Fibroblast of skin of left quadriceps (primary cell): ENCODE measurements around the gene TOR1AIP1.
"Not testable (repeated sequence)": the region's sequence is repeated elsewhere in the genome, so short reads cannot be mapped to it uniquely, and the experiment has no call there.

Experiments used
- DNase-seq, 2 experiments: peaks; one replicate each; pipeline ENCODE4 v3.0.0-alpha.2; 2013; ENCODE audit warnings: low read depth in 2 of 2

The TOR1AIP1 gene

GRCh38 chr1:179937668-179938254, 55.7 kb downstream of the TOR1AIP1 start:
- no peak for DNase-seq

- DNase-seq: no peak
These were observed 56.7 kb downstream of the TOR1AIP1 start for GRCh38 chr1:179938752-179939151.

GRCh38 chr1:179939941-179940340, 57.9 kb downstream of the TOR1AIP1 start:
- DNase-seq: no peak

- no peak for DNase-seq
These were observed 59.4 kb downstream of the TOR1AIP1 start for GRCh38 chr1:179941454-179941853.

GRCh38 chr1:179950651-179951050, 68.6 kb downstream of the TOR1AIP1 start:
- no peak for DNase-seq

GRCh38 chr1:179951383-179952144, 69.5 kb downstream of the TOR1AIP1 start:
- no peak for DNase-seq

- no peak for DNase-seq
These were observed 70.1 kb downstream of the TOR1AIP1 start for GRCh38 chr1:179952186-179952585.

- peak; percentile 14 to 22 for DNase-seq
These were observed 71.9 kb downstream of the TOR1AIP1 start for GRCh38 chr1:179953974-179954492.

- peak; percentile 99 for DNase-seq
These were observed 72.6 kb downstream of the TOR1AIP1 start, which contains the start of gene CEP350 for GRCh38 chr1:179954493-179955286. Gene CEP350 (plus strand): TSS chr1:179954810. CDS start chr1:179986182, 31,372 bp downstream.

- no peak for DNase-seq
These were observed 73.2 kb downstream of the TOR1AIP1 start for GRCh38 chr1:179955287-179955680.

- no peak for DNase-seq
These were observed 73.6 kb downstream of the TOR1AIP1 start for GRCh38 chr1:179955731-179956130.

- DNase-seq: no peak
These were observed 76.3 kb downstream of the TOR1AIP1 start for GRCh38 chr1:179958359-179958758.

- DNase-seq: not testable (repeated sequence)
These were observed 80.1 kb downstream of the TOR1AIP1 start for GRCh38 chr1:179962168-179962567.

GRCh38 chr1:179966551-179966950, 84.5 kb downstream of the TOR1AIP1 start:
- no peak for DNase-seq

GRCh38 chr1:179968284-179968993, 86.4 kb downstream of the TOR1AIP1 start:
- no peak for DNase-seq

- DNase-seq: no peak
These were observed 87.2 kb downstream of the TOR1AIP1 start for GRCh38 chr1:179968994-179969919.
